C4-2B (cell line): ENCODE data around the gene CNOT2.

Experiments used
- H3K27ac ChIP-seq: fragments of 450-650 bp; 2 replicates; pipeline ENCODE4 v1.5.1; 2017
- ZFX ChIP-seq: fragments of 450-650 bp; IDR thresholded peaks from 2 replicates; pipeline ENCODE4 v1.6.1; 2017
- TF ChIP-seq, protein P1 (sequence below): fragments of 450-650 bp; conservative IDR thresholded peaks from 2 replicates; pipeline ENCODE4 v1.5.1; 2017; ENCODE audit warnings: mild to moderate bottlenecking

The CNOT2 gene

DNA sequence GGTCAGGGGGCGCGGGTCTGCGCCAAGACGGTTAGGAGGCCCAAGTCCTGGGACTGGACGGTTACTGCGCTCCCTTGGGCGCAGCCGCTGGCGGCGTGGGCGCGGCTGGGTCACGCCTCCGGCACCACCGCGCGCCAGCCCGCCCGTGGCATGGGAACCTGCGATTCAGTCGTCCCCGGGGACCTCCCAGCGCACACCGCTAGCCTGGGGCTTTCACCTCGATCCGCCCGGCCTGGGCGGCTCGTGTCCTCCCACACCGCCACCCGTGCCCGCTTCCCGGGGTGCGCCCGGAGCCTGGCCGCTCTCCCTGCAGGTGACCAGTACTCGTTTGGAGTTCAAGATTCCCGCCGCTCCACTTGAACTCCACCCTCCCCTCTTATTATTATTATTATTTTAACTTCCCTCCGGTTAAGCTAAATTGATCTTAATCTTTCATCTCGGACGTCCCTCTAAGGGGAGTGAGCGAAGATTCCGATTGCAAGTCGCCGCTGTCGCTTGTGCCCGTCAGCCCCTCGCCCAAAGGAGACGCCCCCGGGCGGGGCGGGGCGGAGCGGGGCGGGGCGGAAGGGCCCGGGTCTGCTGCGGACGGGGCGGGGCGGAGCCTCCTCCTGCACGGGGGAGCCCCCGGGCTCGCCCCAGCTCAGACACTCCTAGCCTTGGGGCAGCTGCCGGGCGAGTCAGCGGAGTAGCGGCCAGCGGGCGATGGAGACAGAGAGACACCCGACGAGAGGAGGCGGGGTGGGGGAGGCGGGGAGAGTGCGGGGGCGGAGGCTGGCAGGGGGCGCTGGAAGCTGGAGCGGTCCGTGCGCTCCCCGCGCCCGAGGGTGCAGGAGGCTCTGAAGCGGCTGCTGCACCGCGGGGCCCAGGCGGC lies 122.7 kb downstream of the CNOT2 start, which contains the start of gene KCNMB4:
Gene KCNMB4, plus strand, starts transcription at position 643 of the 871 bp plus-strand sequence. CDS start 445 bp downstream, outside the sequence.
- TF ChIP-seq, protein P1, sequence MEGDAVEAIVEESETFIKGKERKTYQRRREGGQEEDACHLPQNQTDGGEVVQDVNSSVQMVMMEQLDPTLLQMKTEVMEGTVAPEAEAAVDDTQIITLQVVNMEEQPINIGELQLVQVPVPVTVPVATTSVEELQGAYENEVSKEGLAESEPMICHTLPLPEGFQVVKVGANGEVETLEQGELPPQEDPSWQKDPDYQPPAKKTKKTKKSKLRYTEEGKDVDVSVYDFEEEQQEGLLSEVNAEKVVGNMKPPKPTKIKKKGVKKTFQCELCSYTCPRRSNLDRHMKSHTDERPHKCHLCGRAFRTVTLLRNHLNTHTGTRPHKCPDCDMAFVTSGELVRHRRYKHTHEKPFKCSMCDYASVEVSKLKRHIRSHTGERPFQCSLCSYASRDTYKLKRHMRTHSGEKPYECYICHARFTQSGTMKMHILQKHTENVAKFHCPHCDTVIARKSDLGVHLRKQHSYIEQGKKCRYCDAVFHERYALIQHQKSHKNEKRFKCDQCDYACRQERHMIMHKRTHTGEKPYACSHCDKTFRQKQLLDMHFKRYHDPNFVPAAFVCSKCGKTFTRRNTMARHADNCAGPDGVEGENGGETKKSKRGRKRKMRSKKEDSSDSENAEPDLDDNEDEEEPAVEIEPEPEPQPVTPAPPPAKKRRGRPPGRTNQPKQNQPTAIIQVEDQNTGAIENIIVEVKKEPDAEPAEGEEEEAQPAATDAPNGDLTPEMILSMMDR, result 0 out of 2 replicates have a peak, but pooled peaks have one; percentile 9
- TF ChIP-seq ZFX, result no peak
- no peak within 1 kb of the TSS; the same call in 1 of the 2 replicates for H3K27ac ChIP-seq

DNA sequence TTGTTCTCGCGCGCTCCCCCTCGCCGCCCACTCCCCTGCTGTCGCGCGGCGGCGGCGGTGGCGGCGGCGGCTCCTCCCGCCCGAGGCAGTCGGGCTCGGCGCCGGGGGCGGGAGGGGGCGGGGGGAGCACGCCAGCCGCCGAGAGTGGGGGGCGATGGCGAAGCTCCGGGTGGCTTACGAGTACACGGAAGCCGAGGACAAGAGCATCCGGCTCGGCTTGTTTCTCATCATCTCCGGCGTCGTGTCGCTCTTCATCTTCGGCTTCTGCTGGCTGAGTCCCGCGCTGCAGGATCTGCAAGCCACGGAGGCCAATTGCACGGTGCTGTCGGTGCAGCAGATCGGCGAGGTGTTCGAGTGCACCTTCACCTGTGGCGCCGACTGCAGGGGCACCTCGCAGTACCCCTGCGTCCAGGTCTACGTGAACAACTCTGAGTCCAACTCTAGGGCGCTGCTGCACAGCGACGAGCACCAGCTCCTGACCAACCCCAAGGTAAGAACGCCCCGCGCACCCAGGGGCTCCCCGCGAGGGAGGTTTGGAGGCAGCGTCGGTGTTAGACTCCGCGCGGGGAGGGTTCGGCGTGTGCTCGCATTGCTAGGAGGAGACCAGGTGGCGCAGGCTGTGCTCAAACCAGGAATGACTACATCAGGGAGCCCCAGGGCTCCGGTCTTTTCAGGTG lies 123.5 kb downstream of the CNOT2 start:
- TF ChIP-seq ZFX, result no peak
- TF ChIP-seq, protein P1, result no peak

DNA sequence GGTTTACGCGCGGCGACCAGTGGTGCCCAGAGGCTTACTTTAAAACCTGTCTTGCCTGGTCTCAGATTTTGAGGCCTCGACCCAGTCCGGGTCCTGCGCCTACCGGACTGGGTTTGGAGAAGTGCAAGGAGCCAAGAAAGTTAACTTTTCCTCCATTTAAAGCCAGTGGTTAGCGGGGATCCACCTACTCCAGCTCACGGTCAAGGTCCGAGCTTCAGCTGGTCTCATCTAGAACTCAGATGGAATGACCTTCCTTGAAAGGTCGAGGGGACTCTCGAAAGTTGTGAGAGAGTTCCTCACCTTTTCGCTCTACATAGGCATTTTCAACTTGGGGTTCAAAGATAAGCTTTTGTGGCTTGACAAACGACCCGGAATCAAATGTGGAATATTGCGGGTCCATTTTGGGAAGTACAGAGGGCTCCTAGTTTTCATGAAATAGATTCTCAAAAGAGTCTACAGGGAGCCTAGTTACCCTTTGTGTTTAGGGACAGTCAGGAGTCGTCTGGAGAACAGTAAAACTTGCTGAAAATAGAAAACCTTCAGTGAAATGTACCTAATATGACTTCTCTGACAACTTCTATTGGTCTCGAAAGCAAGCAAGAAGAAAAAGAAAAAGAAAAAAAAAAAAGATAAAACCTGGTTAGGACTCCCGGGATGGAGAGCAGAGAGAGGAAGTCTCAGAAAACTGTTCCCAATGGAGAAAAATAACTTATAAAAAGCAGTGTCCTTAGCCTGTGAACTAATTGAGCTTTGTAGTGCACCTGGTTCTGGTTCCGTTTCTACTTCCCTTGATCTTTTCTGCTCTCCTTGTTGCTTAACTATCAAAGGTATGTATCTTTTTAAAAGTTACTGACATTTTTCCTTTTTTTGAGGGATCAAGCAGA lies 124.3 kb downstream of the CNOT2 start:
- no peak overlapping the region for H3K27ac ChIP-seq
- TF ChIP-seq, protein P1, result no peak

More for the DNA sequence above, 123.5 kb downstream of the CNOT2 start:
- no peak overlapping the region; the same call in 1 of the 2 replicates for H3K27ac ChIP-seq

DNA sequence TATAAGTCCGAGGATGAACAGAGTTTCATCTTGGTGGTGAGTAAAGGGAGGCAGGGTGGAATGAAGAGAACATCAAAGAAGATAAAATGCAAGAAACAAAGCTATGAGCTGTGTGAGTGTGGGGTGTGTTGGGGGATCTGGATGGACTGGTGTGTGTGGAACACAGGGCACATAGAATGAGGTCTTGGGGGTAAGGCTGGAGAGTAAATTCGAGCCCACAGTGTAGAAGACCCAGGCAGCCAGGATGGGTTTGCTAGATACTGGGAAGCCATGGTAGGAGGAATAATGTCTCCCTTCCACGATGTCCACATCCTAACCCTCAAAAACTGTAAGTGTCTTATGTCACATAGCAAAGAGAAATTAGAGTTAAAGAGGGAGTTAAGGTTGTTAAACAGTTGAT lies 129.6 kb downstream of the CNOT2 start:
- no peak for TF ChIP-seq ZFX
- TF ChIP-seq, protein P1, result no peak
- H3K27ac ChIP-seq, result no peak overlapping the region

DNA sequence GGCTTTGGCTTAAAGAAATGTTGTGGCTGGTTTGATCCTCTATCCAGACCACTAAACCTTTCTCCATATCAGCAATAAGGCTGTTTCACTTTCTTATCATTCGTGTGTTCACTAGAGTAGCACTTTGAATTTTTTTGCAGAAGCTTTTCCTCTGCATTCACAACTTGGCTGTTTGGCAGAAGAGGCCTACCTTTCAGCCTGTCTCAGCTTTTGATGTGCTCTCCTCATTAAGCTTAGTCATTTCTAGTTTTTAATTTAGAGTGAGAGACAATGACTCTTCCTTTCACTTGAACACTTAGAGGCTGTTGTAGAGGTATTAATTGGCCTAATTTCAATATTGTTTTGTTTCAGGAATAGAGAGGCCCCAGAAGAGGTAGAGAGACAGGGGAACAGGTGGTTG lies 136.6 kb downstream of the CNOT2 start:
- TF ChIP-seq, protein P1, result no peak
- no peak for TF ChIP-seq ZFX
- H3K27ac ChIP-seq, result no peak overlapping the region

DNA sequence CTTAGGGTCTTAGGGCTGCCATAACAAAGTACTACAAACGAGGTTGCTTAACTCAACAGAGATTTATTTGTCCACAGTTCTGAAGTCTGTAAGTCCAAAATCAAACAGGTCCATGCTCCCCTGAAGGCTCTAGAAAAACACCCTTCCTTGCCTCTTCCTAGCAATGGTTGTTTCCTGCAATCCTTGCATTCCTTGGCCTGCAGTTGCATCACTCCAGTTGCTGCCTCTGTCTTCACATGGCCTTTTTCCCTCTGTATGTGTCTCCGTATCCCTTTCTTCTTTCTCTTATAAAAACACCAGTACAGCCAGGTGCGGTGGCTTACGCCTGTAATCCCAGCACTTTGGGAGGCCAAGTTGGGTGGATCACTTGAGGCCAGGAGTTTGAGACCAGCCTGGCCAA lies 140.3 kb downstream of the CNOT2 start:
- TF ChIP-seq, protein P1, result no peak
- TF ChIP-seq ZFX, result no peak
- no peak overlapping the region for H3K27ac ChIP-seq
